GM21528 (cell line): ENCODE measurements around the gene CFAP210.

Source experiments
- ATAC-seq: cut with Tn5 transposase; IDR thresholded peaks from one replicate; pipeline ENCODE4 v1.9.1; 2021; ENCODE audit warnings: mild to moderate bottlenecking, moderate library complexity; ENCODE audit not compliant: unreplicated experiment, low FRiP score

The CFAP210 gene

GRCh38 chr2:169676357-169676756, 17.8 kb downstream of the CFAP210 start:
- no peak for ATAC-seq

- no peak for ATAC-seq
Observed at GRCh38 chr2:169673921-169674320, 20.3 kb downstream of the CFAP210 start.

- ATAC-seq = no peak
Observed at GRCh38 chr2:169673106-169673505, 21.1 kb downstream of the CFAP210 start.

- ATAC-seq = no peak
Observed at GRCh38 chr2:169672406-169672805, 21.8 kb downstream of the CFAP210 start.

DNA sequence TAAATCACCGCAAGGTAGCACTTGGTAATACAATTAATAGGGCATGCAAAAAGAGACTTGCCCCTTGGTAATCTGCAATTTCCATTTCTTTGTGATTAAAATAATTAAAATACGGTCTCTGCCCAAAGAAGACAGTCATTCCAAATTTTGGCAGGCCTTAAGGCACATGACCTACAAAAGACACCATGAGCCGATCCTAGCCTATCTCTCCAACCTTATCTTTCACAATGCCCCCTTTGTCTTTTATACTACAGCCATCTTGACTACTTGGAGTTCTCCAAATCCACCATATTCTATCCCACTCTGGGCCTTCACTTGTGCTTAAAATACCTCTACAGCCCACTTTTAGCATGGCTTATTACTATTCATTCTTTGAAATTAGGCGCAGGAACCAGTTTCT, 23.3 kb downstream of the CFAP210 start:
- ATAC-seq = no peak

- ATAC-seq = no peak
Observed at GRCh38 chr2:169670215-169670651, 24.0 kb downstream of the CFAP210 start.

GRCh38 chr2:169667583-169667982, 26.6 kb downstream of the CFAP210 start:
- no peak for ATAC-seq

DNA sequence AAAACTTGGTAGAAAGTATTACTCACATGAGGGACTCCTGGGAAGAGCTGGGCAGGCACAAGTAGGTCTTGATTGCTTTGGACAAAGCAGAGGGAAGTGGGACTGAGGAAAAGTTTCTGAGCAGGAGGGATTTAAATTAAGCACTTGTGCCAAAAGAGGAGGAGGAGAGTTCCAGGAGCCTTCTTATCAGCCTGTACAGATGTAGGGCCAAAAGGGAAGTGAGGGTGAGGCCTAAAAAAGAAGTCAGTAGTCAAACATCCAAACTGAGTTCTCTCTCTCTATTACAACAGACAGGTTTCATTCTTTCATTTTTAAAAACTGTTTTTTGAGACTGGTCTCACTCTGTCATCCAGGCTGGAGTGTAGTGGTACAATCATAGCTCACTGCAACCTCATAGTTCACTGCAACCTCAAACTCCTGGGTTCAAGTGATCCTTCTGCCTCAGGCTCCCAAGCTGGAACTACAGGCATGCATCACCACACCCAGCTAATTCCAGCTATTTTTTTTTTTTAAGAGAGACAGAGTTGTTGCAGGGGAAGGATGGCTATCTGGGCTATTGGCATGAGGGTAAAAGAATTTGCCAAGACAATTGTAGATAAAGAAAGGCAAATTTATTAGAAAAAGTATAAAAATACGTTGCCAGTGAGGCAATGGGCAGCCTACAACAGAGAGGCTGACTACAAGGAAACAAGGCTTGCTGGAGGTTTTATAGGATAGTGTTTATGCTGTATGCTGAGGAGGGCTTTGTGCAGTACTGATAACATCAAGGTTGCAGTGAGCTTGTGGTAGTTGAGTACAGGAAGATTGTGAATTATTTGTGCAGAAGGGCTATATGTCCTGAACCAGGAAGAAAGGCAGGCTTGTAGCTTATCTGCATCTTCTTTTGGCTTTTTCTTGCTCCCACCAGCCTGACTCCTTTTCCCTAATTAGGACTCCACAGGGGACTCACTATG, 29.0 kb downstream of the CFAP210 start:
- ATAC-seq = no peak

- ATAC-seq = no peak
Observed at GRCh38 chr2:169664600-169664977, 29.6 kb downstream of the CFAP210 start.

- ATAC-seq = no peak
Observed at GRCh38 chr2:169663247-169663646, 31.0 kb downstream of the CFAP210 start.

DNA sequence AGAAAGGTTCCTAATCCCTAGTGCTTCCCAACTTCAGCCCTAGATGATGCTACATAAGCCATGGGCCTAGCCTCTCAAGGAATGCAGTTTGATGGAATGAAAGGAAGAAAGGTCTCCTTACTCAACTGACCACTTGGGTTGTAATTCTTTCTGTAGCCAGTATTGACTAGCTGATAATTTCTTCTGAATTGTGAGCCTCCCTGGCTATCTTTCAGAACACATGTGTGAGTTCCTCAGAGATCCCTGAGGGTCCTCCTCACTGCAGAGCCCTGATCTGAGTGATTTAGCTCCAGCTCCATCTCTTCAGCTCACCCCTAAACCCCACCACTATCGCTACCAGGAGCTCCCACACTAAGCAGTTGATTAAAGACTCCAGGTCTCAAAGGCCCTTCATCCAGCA, 31.5 kb downstream of the CFAP210 start:
- ATAC-seq = no peak

DNA sequence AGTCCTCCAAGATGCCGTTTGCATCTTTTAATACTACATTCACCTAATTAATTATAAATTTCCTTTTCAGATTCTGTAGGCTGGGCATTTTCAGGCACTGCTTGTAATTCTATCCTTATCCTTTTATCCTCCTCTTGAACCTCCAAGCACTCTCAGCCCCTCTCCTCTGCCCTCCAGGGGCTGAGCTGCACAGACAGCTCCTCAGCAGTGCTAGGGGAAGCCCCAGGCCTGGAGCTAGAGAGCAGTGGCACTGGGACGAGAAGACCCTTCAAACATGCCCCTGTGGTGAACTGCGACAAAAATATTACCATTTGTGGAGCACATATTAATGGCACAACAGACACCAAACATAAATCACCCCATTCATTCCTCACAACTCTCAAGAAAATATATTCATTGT, 32.9 kb downstream of the CFAP210 start:
- no peak for ATAC-seq

- no peak for ATAC-seq
Observed at GRCh38 chr2:169659320-169659719, 34.9 kb downstream of the CFAP210 start.

DNA sequence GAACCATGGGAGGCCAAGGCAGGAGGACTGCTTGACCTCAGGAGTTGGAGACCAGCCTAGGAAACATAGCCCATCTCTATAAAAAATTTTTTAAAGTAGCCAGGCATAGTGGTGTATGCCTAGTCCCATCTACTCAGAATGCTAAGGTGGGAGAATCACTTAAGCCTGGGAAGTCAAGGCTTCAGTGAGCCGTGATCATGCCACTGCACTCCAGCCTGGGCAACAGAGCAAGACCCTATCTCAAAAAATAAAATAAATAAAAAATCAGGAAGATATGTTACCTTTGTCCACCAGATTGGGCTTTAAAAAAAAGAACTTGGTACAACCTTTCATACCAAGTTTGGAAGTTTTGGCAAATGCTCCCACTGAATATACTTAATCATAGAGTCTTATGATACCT, 35.3 kb downstream of the CFAP210 start:
- ATAC-seq = no peak

DNA sequence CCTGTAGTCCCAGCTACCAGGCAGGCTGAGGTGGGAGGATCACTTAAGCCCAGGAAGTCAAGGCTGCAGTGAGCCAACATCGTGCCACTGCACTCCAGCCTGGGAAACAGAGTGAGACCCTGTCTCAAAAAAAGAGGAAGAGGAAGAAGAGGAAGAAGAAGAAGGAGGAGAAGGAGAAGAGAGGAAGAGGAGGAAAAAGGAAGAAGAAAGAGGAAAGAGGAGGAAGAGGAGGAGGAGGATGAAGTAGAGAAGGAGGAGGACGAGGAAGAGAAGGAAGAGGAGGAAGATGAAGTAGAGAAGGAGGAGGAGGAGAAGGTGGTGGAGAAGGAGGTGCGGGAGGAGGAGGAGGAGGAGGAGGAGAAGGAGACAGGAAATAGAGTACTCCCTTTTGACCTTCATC, 38.0 kb downstream of the CFAP210 start:
- no peak for ATAC-seq

- no peak for ATAC-seq
Observed at GRCh38 chr2:169653636-169654035, 40.6 kb downstream of the CFAP210 start.

DNA sequence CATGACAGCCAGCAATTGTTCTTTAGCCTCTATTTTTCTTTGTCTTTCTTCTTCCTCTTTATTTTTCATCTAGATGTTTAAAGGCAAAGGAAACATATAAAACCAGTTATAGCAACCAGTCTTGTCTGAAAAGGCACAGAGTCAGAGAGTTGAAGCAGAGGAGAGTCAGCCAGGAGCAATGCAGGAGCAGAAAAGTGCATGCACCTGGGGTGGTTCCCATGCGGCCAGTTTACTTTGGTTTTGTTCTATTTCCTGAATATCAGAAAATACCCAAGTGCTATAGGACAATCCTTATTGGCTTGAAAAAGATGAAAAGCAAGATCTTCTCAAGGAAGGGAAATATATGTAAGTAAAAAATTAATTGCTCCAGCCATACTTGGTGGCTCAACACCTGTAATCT, 44.9 kb downstream of the CFAP210 start:
- ATAC-seq = no peak

DNA sequence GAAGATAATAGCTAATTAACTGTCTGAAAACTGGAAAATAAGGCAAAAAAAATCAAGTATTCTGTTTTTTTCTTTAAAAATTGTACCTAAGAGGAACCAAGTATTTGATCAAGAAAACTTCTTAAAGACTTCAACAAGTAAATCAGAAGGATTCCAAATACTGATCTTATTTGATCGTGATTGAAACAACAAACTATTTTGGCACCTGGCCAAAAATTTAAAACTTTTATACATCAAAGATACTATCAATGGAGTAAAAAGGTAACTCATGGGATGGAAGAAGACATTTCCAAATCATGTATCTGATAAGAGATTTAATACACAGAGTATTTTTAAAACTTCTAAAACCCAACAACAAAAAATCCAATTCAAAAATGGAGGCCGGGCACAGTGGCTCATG, 46.7 kb downstream of the CFAP210 start:
- ATAC-seq = no peak

DNA sequence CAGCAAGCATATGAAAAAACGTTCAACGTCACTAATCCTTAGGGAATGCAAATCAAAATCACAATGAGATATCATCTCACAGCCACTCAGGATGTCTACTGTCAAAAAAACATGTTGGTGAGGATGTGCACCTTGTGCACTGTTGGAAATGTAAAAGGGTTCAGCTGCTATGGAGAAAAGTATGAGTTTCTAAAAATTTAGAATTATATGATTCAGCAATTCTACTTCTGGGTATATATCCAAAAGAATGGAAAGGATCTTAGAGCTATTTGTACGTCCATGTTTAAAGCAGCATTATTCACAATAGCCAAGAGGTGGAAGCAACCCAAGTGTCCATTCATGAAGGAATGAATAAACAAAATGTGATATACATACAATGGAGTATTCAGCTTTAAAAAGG, 50.0 kb downstream of the CFAP210 start:
- no peak for ATAC-seq

DNA sequence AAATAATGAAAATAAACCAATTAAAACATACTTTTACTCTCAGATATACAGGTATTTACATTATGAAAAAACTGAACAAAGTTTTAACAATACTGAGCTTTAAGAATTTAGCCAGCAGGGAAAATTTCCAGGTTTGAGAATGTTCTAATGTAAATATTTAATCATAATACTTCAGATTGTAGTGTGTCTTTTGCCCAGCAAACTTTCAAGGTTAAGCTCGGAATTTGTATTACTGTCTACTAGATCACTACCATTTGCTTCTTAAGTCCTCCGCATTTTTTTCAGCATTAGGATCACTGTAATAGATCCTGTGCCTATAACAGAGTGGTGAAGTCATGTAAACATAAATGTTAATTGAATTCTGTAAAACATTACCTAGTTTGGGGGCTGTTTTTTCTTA, 52.7 kb downstream of the CFAP210 start:
- no peak for ATAC-seq

GRCh38 chr2:169640104-169640503, 54.1 kb downstream of the CFAP210 start:
- no peak for ATAC-seq

- ATAC-seq = no peak
Observed at GRCh38 chr2:169637620-169638019, 56.6 kb downstream of the CFAP210 start.
